GM12873 (cell line): Measurements from ENCODE around the gene ADM5.
A peak's percentile ranks its signal among the peaks of the same experiment; 100 is the strongest.

ENCODE experiments used
- TF ChIP-seq, protein P1 (sequence below): IDR thresholded peaks from 2 replicates; pipeline ENCODE4 v1.5.1; 2012; ENCODE audit warnings: low read depth, mild to moderate bottlenecking, moderate library complexity, low read length, control low read depth; ENCODE audit not compliant: insufficient read depth; ENCODE audit errors: missing control alignments

Gene ADM5

DNA sequence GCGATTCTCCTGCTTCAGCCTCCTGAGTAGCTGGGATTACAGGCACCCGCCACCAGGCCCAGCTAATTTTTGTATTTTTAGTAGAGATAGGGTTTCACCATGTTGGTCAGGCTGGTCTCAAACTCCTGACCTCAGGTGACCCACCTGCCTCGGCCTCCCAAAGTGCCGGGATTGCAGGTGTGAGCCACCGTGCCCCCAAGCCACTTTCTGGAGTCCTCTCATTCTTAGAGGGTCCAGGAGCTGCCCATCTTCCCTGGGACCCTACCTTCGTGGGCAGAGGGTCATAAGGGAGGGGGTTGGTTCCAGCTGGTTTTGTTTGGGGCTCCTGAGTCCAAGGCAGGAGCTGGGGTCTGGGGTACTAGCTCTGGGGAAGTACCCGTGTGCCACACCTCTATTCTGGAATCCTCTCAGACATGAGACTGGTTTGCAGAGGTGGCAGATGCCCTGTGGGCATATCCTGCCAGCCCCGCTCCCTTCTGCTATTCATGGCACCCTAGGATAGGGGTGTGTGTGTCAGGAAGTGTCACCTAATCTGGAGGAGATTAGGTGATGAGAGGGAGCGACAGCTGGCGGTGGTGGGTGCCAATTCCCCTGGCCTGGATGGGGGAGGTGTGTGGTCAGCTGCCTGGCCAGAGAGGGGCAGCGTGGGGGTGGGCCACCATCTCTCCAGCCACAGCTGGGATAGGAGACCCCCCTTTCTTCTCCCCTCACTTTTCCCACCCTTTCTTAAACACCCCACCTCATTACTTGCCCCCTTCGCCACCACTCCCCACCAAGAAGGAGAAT, 10.2 kb upstream of the ADM5 start:
- TF ChIP-seq, protein P1, sequence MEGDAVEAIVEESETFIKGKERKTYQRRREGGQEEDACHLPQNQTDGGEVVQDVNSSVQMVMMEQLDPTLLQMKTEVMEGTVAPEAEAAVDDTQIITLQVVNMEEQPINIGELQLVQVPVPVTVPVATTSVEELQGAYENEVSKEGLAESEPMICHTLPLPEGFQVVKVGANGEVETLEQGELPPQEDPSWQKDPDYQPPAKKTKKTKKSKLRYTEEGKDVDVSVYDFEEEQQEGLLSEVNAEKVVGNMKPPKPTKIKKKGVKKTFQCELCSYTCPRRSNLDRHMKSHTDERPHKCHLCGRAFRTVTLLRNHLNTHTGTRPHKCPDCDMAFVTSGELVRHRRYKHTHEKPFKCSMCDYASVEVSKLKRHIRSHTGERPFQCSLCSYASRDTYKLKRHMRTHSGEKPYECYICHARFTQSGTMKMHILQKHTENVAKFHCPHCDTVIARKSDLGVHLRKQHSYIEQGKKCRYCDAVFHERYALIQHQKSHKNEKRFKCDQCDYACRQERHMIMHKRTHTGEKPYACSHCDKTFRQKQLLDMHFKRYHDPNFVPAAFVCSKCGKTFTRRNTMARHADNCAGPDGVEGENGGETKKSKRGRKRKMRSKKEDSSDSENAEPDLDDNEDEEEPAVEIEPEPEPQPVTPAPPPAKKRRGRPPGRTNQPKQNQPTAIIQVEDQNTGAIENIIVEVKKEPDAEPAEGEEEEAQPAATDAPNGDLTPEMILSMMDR = no peak

DNA sequence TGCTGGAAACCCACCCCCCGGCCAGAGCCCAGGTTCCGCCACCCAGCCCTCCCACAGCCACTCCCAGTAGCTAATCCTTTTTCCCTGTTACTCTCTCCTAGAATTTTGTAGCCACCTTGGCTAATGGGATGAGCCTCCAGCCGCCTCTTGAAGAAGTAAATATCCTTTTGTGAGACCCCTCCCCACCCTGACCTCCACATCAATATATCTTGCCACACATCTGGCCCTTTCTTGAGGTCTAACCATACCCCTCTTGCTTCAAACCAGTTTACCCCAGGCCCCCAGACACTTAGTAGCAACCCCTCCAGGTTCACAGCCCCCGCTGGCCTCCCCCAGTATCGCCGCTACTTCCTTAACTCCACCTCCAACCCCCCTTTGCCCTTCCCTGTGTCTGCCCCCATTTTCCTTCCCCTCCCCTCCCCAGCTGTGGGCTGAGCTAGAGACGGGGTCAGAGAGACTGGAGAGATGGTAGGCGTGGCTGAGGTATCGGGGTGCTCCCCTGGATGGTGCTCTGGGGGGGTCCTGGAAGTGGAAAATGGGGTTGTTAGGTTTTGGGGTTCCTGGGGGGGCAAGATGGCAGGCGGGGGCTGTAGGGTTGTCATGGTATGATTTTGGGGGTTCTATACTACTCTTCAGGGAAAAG, 9.5 kb upstream of the ADM5 start:
- TF ChIP-seq, protein P1 = no peak

DNA sequence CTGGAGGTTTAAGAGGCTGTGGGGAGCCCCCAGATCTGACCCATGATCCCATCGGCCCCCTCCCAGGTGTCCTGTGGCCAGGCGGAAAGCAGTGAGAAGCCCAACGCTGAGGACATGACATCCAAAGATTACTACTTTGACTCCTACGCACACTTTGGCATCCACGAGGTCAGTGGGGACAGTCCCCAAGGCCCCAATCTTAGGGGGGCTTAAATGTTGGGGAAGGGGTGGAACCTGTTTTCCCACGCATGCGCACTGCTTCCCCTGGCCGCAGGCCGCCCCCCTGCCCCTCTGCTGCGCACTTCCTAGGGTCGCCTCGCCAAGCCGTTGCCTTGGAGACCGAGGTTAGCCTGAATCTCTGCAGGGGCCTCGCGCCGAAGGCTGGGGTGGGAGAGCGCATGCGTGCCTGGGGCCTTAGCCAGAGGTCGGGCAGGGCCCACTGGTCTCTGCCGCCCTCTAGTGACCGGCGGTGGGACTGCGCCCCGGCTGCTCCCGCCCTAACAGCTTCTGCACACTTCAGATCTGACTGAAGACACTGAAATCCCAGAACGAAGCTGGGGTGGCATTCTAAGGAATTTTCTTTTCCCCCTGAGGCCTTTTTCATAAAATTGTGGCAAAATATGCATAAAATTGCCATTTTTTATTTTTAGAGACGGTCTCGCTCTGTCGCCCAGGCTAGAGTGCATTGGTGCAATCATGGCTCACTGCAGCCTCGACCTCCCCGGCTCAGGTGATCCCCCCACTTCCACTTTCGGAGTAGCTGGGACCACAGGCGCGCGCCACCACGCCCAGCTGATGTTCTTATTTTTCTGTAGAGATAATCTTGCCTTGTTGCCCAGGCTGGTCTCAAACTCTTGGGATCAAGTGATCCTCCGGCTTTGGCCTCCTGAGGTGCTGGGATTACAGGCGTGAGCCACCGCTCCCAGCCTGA, 8.7 kb upstream of the ADM5 start:
- TF ChIP-seq, protein P1 = peak; percentile 99

DNA sequence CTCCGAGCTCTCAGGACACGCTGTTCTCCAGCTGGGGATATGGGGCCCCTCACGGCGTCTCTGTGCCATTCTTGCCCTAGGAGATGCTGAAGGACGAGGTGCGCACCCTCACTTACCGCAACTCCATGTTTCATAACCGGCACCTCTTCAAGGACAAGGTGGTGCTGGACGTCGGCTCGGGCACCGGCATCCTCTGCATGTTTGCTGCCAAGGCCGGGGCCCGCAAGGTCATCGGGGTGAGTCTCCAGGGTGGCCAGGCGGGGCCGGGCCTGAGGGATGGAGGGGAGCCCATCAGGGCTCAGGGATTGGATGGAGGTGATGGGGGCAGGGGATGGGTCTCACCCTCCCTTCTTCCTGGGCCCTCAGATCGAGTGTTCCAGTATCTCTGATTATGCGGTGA, 7.6 kb upstream of the ADM5 start:
- TF ChIP-seq, protein P1 = no peak

DNA sequence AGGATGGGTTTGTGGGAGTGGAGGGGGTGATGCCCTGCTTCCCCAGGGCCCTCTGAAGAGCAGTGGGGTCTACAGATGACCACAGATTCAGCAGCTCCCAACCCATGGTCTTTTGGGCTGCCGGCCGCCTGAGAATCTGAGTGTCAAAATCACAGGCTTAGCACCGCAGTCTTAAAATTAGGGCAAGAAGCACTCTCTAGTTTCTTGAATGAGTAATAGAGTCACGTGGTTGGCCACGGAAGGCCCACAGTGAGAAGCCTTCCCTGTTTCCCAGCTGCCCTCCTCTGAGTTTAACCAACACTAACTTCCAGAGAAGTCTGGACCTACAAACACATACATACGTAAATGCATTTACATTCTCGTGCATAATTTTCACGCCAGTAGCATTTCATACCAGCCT, 7.1 kb upstream of the ADM5 start:
- TF ChIP-seq, protein P1 = no peak

DNA sequence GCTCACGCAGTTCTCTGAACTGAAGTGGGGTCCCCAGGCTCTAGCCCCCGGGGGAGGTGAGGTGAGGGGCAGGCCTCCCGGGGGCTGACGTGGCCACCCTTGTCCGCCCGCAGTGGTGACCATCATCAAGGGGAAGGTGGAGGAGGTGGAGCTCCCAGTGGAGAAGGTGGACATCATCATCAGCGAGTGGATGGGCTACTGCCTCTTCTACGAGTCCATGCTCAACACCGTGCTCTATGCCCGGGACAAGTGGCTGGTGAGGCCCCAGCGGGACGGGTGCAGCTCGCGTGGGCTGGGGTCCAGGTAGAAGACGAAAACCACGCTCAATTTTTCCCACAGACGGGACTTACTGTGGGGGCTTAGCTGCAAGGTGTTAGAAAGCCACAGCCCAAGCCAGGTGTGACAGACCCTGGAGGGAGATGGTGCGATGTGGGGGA, 5.6 kb upstream of the ADM5 start:
- TF ChIP-seq, protein P1 = no peak
